ENCODE measurements around the gene SRSF4.
A peak's percentile ranks its signal among the peaks of the same experiment; 100 is the strongest.

The SRSF4 gene

DNA sequence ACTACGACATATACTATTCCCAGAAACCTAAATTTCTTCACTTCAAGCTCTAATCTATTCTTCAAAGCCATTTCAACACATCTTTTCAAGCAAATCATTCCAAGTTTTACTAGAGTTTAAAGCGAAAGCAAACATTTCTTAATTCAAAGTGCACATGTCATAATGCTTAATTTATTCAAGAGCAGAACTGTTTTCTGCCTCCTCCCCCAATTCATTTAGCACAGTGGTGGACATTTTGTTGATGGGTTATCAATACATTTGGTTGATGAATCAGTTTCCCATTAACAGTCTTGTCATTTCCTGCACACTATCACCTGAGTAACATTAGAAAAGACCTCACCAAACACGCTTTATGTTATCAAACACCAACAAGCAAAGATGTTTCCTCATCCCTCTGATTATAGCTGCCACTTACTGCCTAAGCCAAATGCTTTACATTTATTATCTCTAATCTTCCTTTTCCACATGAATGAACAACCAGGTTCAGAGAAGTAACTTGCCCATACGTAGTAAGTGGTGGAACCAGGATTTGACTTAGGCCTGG, 2.0 kb downstream of the SRSF4 start:
- peak; percentile 20 for DNase-seq (ENCODE audit: low read depth)
- TF ChIP-seq, protein P1, sequence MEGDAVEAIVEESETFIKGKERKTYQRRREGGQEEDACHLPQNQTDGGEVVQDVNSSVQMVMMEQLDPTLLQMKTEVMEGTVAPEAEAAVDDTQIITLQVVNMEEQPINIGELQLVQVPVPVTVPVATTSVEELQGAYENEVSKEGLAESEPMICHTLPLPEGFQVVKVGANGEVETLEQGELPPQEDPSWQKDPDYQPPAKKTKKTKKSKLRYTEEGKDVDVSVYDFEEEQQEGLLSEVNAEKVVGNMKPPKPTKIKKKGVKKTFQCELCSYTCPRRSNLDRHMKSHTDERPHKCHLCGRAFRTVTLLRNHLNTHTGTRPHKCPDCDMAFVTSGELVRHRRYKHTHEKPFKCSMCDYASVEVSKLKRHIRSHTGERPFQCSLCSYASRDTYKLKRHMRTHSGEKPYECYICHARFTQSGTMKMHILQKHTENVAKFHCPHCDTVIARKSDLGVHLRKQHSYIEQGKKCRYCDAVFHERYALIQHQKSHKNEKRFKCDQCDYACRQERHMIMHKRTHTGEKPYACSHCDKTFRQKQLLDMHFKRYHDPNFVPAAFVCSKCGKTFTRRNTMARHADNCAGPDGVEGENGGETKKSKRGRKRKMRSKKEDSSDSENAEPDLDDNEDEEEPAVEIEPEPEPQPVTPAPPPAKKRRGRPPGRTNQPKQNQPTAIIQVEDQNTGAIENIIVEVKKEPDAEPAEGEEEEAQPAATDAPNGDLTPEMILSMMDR (conservative IDR thresholded peaks at IDR 0.05; ENCODE audit: control insufficient read depth, insufficient read depth, low read depth, low read length), result no peak
- peak overlapping the region; percentile 78 for H3K4me3 ChIP-seq (ENCODE audit: control insufficient read depth, low read depth, low read length)

DNA sequence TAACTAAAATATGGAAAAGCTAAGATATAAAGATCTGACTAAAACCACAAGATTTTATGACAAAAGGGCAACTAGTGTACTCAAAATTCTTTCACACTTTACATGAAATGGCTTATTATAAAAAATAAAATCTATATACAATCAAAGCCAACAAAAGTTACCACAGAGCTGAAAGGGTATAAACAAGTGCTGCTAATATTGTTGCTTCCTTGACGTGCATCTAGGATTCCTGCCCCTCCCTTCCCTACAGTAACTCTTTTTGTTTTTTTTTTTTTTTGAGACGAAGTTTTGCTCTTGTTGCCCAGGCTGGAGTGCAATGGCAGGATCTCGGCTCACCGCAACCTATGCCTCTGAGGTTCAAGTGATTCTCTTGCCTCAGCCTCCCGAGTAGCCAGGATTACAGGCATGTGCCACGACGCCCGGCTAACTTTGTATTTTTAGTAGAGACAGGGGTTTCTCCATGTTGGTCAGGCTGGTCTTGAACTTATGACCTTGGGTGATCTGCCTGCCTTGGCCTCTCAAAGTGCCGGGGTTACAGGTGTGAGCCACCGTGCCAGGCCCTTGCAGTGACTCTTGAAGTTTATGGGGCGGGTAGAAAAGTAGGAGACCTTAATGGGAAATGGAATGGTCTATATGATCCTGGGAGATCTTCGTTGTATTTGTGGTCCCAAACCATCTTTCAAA, 4.5 kb downstream of the SRSF4 start:
- H3K4me3 ChIP-seq (ENCODE audit: control insufficient read depth, low read depth, low read length), result no peak overlapping the region
- TF ChIP-seq, protein P1 (conservative IDR thresholded peaks at IDR 0.05; ENCODE audit: control insufficient read depth, insufficient read depth, low read depth, low read length), result no peak
- peak; percentile 22 for DNase-seq (ENCODE audit: low read depth)

DNA sequence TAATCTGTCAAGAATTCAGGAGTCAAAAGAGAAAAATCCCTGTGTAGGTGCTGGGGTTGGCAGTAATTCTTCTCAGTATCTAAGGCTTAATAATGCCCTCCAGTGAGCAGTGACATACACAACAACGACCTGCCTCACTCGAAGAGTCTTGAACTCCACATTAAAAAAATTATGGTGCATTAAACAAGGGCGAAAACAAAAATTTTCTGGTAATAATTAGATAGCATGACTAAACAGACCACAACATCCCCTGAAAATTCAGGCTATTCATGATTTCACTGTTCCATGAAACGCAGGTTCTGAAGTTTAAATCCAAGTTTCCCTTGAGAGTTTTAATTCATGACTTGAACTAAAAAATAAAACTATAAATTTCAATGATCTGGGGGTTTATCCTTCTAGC, 5.1 kb downstream of the SRSF4 start:
- TF ChIP-seq, protein P1 (conservative IDR thresholded peaks at IDR 0.05; ENCODE audit: control insufficient read depth, insufficient read depth, low read depth, low read length), result no peak
- peak; percentile 69 for DNase-seq (ENCODE audit: low read depth)
- no peak overlapping the region for H3K4me3 ChIP-seq (ENCODE audit: control insufficient read depth, low read depth, low read length)

DNA sequence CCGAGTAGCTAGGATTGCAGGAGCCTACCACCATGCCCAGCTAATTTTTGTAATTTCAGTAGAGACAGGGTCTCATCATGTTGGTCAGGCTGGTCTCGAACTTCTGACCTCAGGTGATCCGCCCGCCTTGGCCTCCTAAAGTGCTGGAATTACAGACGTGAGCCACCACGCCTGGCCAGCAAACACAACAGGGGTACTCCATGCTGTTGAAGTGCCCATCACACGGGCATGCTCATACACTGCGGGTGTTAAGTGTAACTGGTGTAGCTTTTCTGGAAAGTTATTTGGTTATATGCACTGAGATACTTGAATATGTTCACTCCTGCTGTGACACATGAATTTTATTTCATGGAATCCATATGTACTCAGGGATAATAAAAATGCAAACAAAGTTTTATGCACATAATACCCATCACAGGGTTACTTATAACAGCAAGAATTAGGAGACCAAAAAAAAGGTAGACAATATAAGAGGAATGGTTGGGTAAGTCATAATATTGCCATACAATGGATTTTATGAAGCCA, 9.2 kb downstream of the SRSF4 start:
- no peak for DNase-seq (ENCODE audit: low read depth)
- TF ChIP-seq, protein P1 (conservative IDR thresholded peaks at IDR 0.05; ENCODE audit: control insufficient read depth, insufficient read depth, low read depth, low read length), result no peak
- H3K4me3 ChIP-seq (ENCODE audit: control insufficient read depth, low read depth, low read length), result no peak overlapping the region

DNA sequence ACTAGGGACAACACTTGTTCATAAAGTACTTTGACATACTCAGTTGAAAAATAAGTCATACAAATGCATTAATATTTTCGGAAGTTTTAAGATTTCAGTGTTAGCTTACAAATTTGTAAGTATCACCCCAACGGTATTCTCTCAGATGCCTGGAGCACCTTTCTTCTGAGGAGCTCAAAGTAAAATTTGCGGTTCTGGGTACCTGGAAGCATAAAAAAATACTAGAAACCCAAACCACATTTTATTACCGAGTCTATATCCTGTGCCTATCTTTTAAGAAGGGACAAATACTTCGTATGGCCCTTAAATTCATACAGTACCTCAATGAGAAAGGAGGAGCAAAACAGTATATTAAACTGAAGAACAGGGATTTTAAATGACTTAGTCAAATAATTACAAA, 10.2 kb downstream of the SRSF4 start:
- H3K4me3 ChIP-seq (ENCODE audit: control insufficient read depth, low read depth, low read length), result no peak overlapping the region
- TF ChIP-seq, protein P1 (conservative IDR thresholded peaks at IDR 0.05; ENCODE audit: control insufficient read depth, insufficient read depth, low read depth, low read length), result no peak
- no peak for DNase-seq (ENCODE audit: low read depth)

DNA sequence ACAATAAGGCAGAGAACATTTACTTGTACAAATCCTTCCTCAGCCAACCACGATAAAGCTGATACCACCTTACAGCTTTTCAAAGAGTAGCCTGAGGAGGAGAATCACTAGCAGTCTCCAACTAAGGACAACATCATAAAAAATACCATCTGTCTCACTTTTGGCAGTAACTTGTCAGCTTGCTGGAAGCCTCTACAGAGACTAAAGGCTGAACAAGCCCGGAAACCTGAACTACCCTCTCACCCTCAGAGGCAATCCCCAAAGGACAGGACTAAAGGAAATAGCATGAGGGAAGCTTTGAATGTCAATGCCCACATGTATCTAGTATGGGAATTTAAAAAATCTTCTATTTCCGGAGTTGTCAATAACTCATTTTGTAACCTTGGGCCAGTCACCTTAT, 10.6 kb downstream of the SRSF4 start:
- DNase-seq (ENCODE audit: low read depth), result peak; percentile 71
- TF ChIP-seq, protein P1 (conservative IDR thresholded peaks at IDR 0.05; ENCODE audit: control insufficient read depth, insufficient read depth, low read depth, low read length), result no peak

More for the DNA sequence above, 10.6 kb downstream of the SRSF4 start:
- H3K4me3 ChIP-seq (ENCODE audit: control insufficient read depth, low read depth, low read length), result no peak overlapping the region

Data from fibroblast of mammary gland (primary cell).